GM12891 (cell line): ENCODE measurements around the gene GPATCH8.

Source experiments
- POLR2A ChIP-seq: IDR thresholded peaks from 2 replicates; pipeline ENCODE4 v1.6.1; 2011; ENCODE audit warnings: low read depth, low read length, control low read depth
- TAF1 ChIP-seq: IDR thresholded peaks from 2 replicates; pipeline ENCODE4 v1.6.1; 2011; ENCODE audit warnings: low read depth, low read length, control low read depth

DNA sequence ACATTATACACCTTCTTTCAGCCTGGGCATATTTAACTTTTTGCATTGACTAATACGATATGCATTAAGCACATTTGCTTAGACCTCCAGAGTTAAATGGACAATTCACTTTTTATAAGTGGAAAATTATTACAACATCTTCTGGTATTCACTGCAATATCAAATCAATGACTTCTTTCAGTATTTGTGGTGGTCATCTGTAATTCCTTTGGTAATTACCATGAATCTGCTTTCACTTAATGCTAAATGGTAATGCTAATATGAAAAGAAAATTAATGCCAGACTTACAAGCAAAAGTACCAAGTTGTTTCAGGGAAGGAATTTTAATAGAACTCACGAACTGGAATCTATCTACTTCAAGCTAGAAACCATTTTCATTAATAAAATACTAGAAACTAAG lies 6.4 kb downstream of the GPATCH8 start:
- TF ChIP-seq POLR2A (no peak), TAF1 (no peak)
